IMR-90 (cell line): ENCODE measurements around the gene IPO7. TPM values are rescaled to one million over a fixed set of nuclear protein-coding genes. Genes with fewer than 3 reads are reported as not detected.

Experiments
- ATAC-seq: fragments of 200-7000 bp; cut with Tn5 transposase; 2 replicates; pipeline ENCODE4 v1.9.1; 2020; ENCODE audit warnings: low read depth, mild to moderate bottlenecking, moderate library complexity
- BruUV-seq: library from RNA; stranded (reverse); fragments of 400-500 nt; replicated peaks from 2 replicates; lab custom pipeline; 2021; lab: Mats Ljungman, UMichigan
- CTCF ChIA-PET: fragments of 300-600 bp; formaldehyde crosslinking; extraction: SDS; loops from one replicate; lab custom pipeline; 2021; ENCODE audit warnings: antibody characterized with exemption; lab: Yijun Ruan, JAX
- POLR2A ChIA-PET: fragments of 300-600 bp; sonication (Branson Sonifier 250); formaldehyde crosslinking; loops from one replicate; lab custom pipeline; 2022; ENCODE audit warnings: antibody characterized with exemption; ENCODE audit not compliant: unreplicated experiment; lab: Charles Lee
- DNase-seq: peaks from one replicate; pipeline ENCODE4 v3.0.0; 2013
- H2AFZ ChIP-seq: replicated peaks from 2 replicates; pipeline ENCODE3; 2013; ENCODE audit warnings: low read length, mild to moderate bottlenecking; ENCODE audit not compliant: poor library complexity
- H2AK5ac ChIP-seq: 2 replicates; pipeline ENCODE4 v1.6.1; 2013; ENCODE audit warnings: low read depth, low read length, inconsistent platforms
- H2AK9ac ChIP-seq: replicated peaks from 2 replicates; pipeline ENCODE3; 2013; ENCODE audit warnings: mild to moderate bottlenecking, low read depth, low read length, moderate library complexity; ENCODE audit not compliant: poor library complexity
- H2BK120ac ChIP-seq: 2 replicates; pipeline ENCODE4 v1.6.1; 2013; ENCODE audit warnings: low read depth, low read length, inconsistent platforms
- H2BK15ac ChIP-seq: 3 replicates; pipeline ENCODE4 v1.6.1; 2013; ENCODE audit warnings: low read depth, low read length, inconsistent platforms
- H2BK20ac ChIP-seq: 2 replicates; pipeline ENCODE4 v1.6.1; 2013; ENCODE audit warnings: low read depth, mild to moderate bottlenecking, inconsistent platforms, low read length, moderate library complexity
- H2BK5ac ChIP-seq: 2 replicates; pipeline ENCODE4 v1.6.1; 2013; ENCODE audit warnings: mild to moderate bottlenecking, low read depth, low read length, inconsistent platforms; ENCODE audit not compliant: poor library complexity, severe bottlenecking
- H3K14ac ChIP-seq: replicated peaks from 2 replicates; pipeline ENCODE4 v1.6.1; 2013; ENCODE audit warnings: low read depth, low read length, inconsistent platforms
- H3K18ac ChIP-seq: 2 replicates; pipeline ENCODE4 v1.6.1; 2013; ENCODE audit warnings: low read depth, low read length, control low read depth
- H3K23ac ChIP-seq: 2 replicates; pipeline ENCODE4 v1.6.1; 2013; ENCODE audit warnings: low read depth, low read length, inconsistent platforms
- H3K27ac ChIP-seq: 2 replicates; pipeline ENCODE4 v1.5.1; 2013; ENCODE audit warnings: mild to moderate bottlenecking, control low read depth, low read length; ENCODE audit not compliant: insufficient read depth
- H3K27me3 ChIP-seq: 2 replicates; pipeline ENCODE4 v1.6.1; 2013; ENCODE audit warnings: low read length; ENCODE audit not compliant: control insufficient read depth, insufficient read depth
- H3K36me3 ChIP-seq: 2 replicates; pipeline ENCODE4 v1.6.1; 2013; ENCODE audit warnings: low read length, mixed read lengths; ENCODE audit not compliant: control insufficient read depth, insufficient read depth
- H3K4ac ChIP-seq: 2 replicates; pipeline ENCODE4 v1.6.1; 2013; ENCODE audit warnings: low read depth, low read length, inconsistent platforms
- H3K4me1 ChIP-seq: 2 replicates; pipeline ENCODE4 v1.6.1; 2013; ENCODE audit warnings: low read length, mixed read lengths; ENCODE audit not compliant: control insufficient read depth, insufficient read depth
- H3K4me2 ChIP-seq: 2 replicates; pipeline ENCODE4 v1.6.1; 2013; ENCODE audit warnings: low read depth, mild to moderate bottlenecking, control low read depth, low read length, moderate library complexity
- H3K4me3 ChIP-seq: 2 replicates; pipeline ENCODE4 v1.5.1; 2013; ENCODE audit warnings: low read depth, mild to moderate bottlenecking, control low read depth, low read length, moderate library complexity; ENCODE audit not compliant: insufficient read depth
- H3K56ac ChIP-seq: 2 replicates; pipeline ENCODE4 v1.6.1; 2013; ENCODE audit warnings: low read length, inconsistent platforms; ENCODE audit not compliant: insufficient read depth; ENCODE audit errors: extremely low read depth
- H3K79me1 ChIP-seq, 2 experiments: 2 replicates each; pipeline ENCODE4 v1.6.1; 2013; ENCODE audit warnings: low read length in 2 of 2, inconsistent platforms in 1 of 2, low read depth in 1 of 2
- H3K9ac ChIP-seq: 2 replicates; pipeline ENCODE4 v1.6.1; 2013; ENCODE audit warnings: low read depth, low read length, control low read depth
- H3K9me1 ChIP-seq: 2 replicates; pipeline ENCODE4 v1.6.1; 2013; ENCODE audit warnings: low read length, inconsistent platforms; ENCODE audit not compliant: insufficient read depth
- H3K9me3 ChIP-seq: 2 replicates; pipeline ENCODE4 v1.6.1; 2013; ENCODE audit warnings: low read length; ENCODE audit not compliant: control insufficient read depth, insufficient read depth
- H4K20me1 ChIP-seq: 2 replicates; pipeline ENCODE4 v1.6.1; 2013; ENCODE audit warnings: low read length, inconsistent platforms; ENCODE audit not compliant: insufficient read depth
- H4K5ac ChIP-seq: 2 replicates; pipeline ENCODE4 v1.6.1; 2013; ENCODE audit warnings: mild to moderate bottlenecking, low read depth, low read length, control low read depth
- H4K8ac ChIP-seq, 2 experiments: 2 replicates each; pipeline ENCODE4 v1.6.1; 2013; ENCODE audit warnings: low read depth in 2 of 2, low read length in 2 of 2, control low read depth in 1 of 2, inconsistent platforms in 1 of 2
- H4K91ac ChIP-seq: 2 replicates; pipeline ENCODE4 v1.6.1; 2013; ENCODE audit warnings: low read depth, low read length, inconsistent platforms; ENCODE audit not compliant: insufficient read depth
- BHLHE40 ChIP-seq: fragments of 150-350 bp; IDR thresholded peaks from 2 replicates; pipeline ENCODE4 v1.6.1; 2016; ENCODE audit warnings: mild to moderate bottlenecking, low read depth, low read length
- CHD1 ChIP-seq: IDR thresholded peaks from 2 replicates; pipeline ENCODE4 v1.6.1; 2012; ENCODE audit warnings: low read depth, low read length, improper control_type of control experiment
- FOS ChIP-seq: fragments of 150-350 bp; IDR thresholded peaks from 2 replicates; pipeline ENCODE4 v1.6.1; 2016; ENCODE audit warnings: low read depth, low read length
- MAZ ChIP-seq: IDR thresholded peaks from 2 replicates; pipeline ENCODE4 v1.6.1; 2012; ENCODE audit warnings: low read depth, mild to moderate bottlenecking, low read length, improper control_type of control experiment, moderate library complexity, borderline replicate concordance
- NFE2L2 ChIP-seq: fragments of 150-350 bp; IDR thresholded peaks from 2 replicates; pipeline ENCODE4 v1.6.1; 2016; ENCODE audit warnings: low read depth, mild to moderate bottlenecking, low read length
- POLR2A ChIP-seq: IDR thresholded peaks from 2 replicates; pipeline ENCODE4 v1.6.1; 2012; ENCODE audit warnings: mild to moderate bottlenecking, low read depth, low read length
- RAD21 ChIP-seq: IDR thresholded peaks from 2 replicates; pipeline ENCODE4 v1.6.1; 2012; ENCODE audit warnings: low read length, improper control_type of control experiment
- RCOR1 ChIP-seq: IDR thresholded peaks from 2 replicates; pipeline ENCODE4 v1.6.1; 2012; ENCODE audit warnings: mild to moderate bottlenecking, low read length, improper control_type of control experiment; ENCODE audit not compliant: insufficient replicate concordance
- RFX5 ChIP-seq: IDR thresholded peaks from 2 replicates; pipeline ENCODE4 v1.8.0; 2012; ENCODE audit warnings: low read depth, mild to moderate bottlenecking, low read length, moderate library complexity
- SMC3 ChIP-seq: fragments of 150-350 bp; IDR thresholded peaks from 2 replicates; pipeline ENCODE4 v1.6.1; 2016; ENCODE audit warnings: low read depth, mild to moderate bottlenecking, antibody characterized with exemption, low read length, moderate library complexity
- WGBS, 2 experiments: methylation state at CpG; one replicate each; pipeline versions ENCODE4 v1.1.5 to v1.1.7; 2013; ENCODE audit warnings: missing lambda C conversion rate in 2 of 2; ENCODE audit not compliant: insufficient read length in 1 of 2; ENCODE audit errors: extremely low coverage in 2 of 2; 5-methylcytosine and 5-hydroxymethylcytosine counted together
- dilution Hi-C: fragments of 300-500 bp; cut with HindIII; formaldehyde crosslinking; loops from one replicate; pipeline ENCODE4 v1.14.3; 2018; ENCODE audit warnings: low sequenced_read_pairs; ENCODE audit not compliant: unreplicated experiment
- in situ Hi-C: fragments of 300-500 bp; cut with MboI; formaldehyde crosslinking; loops from 3 replicates; pipeline ENCODE4 v1.14.3; 2019; ENCODE audit warnings: low sequenced_read_pairs, inconsistent platforms, mixed read lengths
- intact Hi-C: fragments of 100-400 bp; cut with micrococcal nuclease; formaldehyde crosslinking; loops from 2 replicates; pipeline ENCODE4 v1.10.0; 2022
- polyA plus RNA-seq, 3 experiments: library from polyadenylated mRNA; depleted of rRNA; stranded (reverse); fragments of >200 nt; gene quantifications; 2 replicates each; pipeline ENCODE4 v1.2.3, GENCODE V29; 2012; ENCODE audit warnings: low replicate concordance in 1 of 3
- total RNA-seq: library from RNA; depleted of rRNA; stranded (reverse); fragments of >200 nt; gene quantifications from 2 replicates; pipeline ENCODE4 v1.2.3, GENCODE V29; 2012
- TF ChIP-seq, protein P1 (sequence below): conservative IDR thresholded peaks from 2 replicates; pipeline ENCODE4 v1.5.1; 2012; ENCODE audit warnings: mild to moderate bottlenecking, low read depth, low read length, improper control_type of control experiment
- TF ChIP-seq, protein P2 (sequence below): fragments of 150-350 bp; IDR thresholded peaks from 2 replicates; pipeline ENCODE4 v1.6.1; 2016; ENCODE audit warnings: low read depth, mild to moderate bottlenecking, low read length, moderate library complexity, borderline replicate concordance
- TF ChIP-seq, protein P3 (sequence below): fragments of 150-350 bp; IDR thresholded peaks from 2 replicates; pipeline ENCODE4 v1.6.1; 2017; ENCODE audit warnings: mild to moderate bottlenecking, antibody characterized with exemption, low read length, low read depth

IPO7 gene
- total and polyA plus RNA-seq, 2 of the 4 experiments (the other 2 are of a cell fraction) = 40.6 to 110 TPM

- H4K5ac ChIP-seq = no peak overlapping the region
- no peak overlapping the region for H4K91ac ChIP-seq
- no peak for DNase-seq
- no peak overlapping the region for H3K27ac ChIP-seq
- no peak overlapping the region; the same call in 1 of the 2 replicates for H3K14ac ChIP-seq
- peak overlapping the region; percentile 38 for H2BK5ac ChIP-seq
- no peaks in the 10 kb centered on the region for H3K9me3 ChIP-seq
- H2AK5ac ChIP-seq = no peak overlapping the region
- no peak overlapping the region for H4K8ac ChIP-seq
- H3K4me2 ChIP-seq = no peak overlapping the region
- no peak overlapping the region for H3K4me3 ChIP-seq
- no peak overlapping the region for H2BK120ac ChIP-seq
- no peak overlapping the region for H2BK15ac ChIP-seq
- dilution Hi-C loops (no loop called here), intact Hi-C loops (no loop called here), in situ Hi-C loops (no loop called here)
- H3K9me1 ChIP-seq = peaks cover 7% of the 10 kb centered on the region
- peaks cover 5% of the 10 kb centered on the region; the same call in 1 of the 2 replicates for H3K4me1 ChIP-seq
- peak; percentile 40 for ATAC-seq
- no peak overlapping the region for H2BK20ac ChIP-seq
- POLR2A ChIA-PET = no interaction called here
- 80% methylated on average over 1 of the region's 4 CpGs; no CpG with 5 or more reads in 1 of the 2 experiments for WGBS, 2 experiments
- H3K23ac ChIP-seq = 0 out of 2 replicates have a peak overlapping the region, but pooled peaks have one; percentile 16
- H2AK9ac ChIP-seq = no peak overlapping the region
- peaks cover 0 to 22% of the 10 kb centered on the region in 2 experiments; a peak in 2 of 4 replicates for H3K79me1 ChIP-seq
- BruUV-seq = no TSS peak
- H3K9ac ChIP-seq = no peak overlapping the region
- H4K20me1 ChIP-seq = peaks cover 79% of the 10 kb centered on the region
- H3K4ac ChIP-seq = no peak overlapping the region
- H3K36me3 ChIP-seq = no peaks in the 10 kb centered on the region; the same call in 1 of the 2 replicates
- H3K27me3 ChIP-seq = no peaks in the 10 kb centered on the region
- H3K56ac ChIP-seq = no peak overlapping the region
- CTCF ChIA-PET = interaction anchor here (0.6 to 1.6 kb wide), 3 partner anchors 9 to 27 kb away, joined by 3 to 7 read pairs (median 6); no protein-coding TSS in a partner anchor
- no peak overlapping the region for H2AFZ ChIP-seq
- no peak overlapping the region for H3K18ac ChIP-seq
- TF ChIP-seq CHD1 = no peak
- TF ChIP-seq, protein P1, sequence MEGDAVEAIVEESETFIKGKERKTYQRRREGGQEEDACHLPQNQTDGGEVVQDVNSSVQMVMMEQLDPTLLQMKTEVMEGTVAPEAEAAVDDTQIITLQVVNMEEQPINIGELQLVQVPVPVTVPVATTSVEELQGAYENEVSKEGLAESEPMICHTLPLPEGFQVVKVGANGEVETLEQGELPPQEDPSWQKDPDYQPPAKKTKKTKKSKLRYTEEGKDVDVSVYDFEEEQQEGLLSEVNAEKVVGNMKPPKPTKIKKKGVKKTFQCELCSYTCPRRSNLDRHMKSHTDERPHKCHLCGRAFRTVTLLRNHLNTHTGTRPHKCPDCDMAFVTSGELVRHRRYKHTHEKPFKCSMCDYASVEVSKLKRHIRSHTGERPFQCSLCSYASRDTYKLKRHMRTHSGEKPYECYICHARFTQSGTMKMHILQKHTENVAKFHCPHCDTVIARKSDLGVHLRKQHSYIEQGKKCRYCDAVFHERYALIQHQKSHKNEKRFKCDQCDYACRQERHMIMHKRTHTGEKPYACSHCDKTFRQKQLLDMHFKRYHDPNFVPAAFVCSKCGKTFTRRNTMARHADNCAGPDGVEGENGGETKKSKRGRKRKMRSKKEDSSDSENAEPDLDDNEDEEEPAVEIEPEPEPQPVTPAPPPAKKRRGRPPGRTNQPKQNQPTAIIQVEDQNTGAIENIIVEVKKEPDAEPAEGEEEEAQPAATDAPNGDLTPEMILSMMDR = no peak
- TF ChIP-seq BHLHE40 = no peak
- TF ChIP-seq FOS = no peak
- TF ChIP-seq RFX5 = no peak
- TF ChIP-seq POLR2A = no peak
- no peak for TF ChIP-seq RCOR1
- no peak for TF ChIP-seq MAZ
- no peak for TF ChIP-seq RAD21
- TF ChIP-seq SMC3 = no peak
- TF ChIP-seq NFE2L2 = no peak
- TF ChIP-seq, protein P2, sequence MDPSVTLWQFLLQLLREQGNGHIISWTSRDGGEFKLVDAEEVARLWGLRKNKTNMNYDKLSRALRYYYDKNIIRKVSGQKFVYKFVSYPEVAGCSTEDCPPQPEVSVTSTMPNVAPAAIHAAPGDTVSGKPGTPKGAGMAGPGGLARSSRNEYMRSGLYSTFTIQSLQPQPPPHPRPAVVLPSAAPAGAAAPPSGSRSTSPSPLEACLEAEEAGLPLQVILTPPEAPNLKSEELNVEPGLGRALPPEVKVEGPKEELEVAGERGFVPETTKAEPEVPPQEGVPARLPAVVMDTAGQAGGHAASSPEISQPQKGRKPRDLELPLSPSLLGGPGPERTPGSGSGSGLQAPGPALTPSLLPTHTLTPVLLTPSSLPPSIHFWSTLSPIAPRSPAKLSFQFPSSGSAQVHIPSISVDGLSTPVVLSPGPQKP = no peak
- TF ChIP-seq, protein P3, sequence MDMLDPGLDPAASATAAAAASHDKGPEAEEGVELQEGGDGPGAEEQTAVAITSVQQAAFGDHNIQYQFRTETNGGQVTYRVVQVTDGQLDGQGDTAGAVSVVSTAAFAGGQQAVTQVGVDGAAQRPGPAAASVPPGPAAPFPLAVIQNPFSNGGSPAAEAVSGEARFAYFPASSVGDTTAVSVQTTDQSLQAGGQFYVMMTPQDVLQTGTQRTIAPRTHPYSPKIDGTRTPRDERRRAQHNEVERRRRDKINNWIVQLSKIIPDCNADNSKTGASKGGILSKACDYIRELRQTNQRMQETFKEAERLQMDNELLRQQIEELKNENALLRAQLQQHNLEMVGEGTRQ = no peak
Measured at GRCh38 chr11:9397746-9398680, 13.6 kb downstream of the IPO7 start.
